HEK293T (cell line): Measurements from ENCODE around the gene GPATCH8.

Source experiments
- ARNT ChIP-seq: fragments of 450-650 bp; IDR thresholded peaks from 2 replicates; pipeline ENCODE4 v1.6.1; 2017; ENCODE audit warnings: mild to moderate bottlenecking
- BHLHE40 ChIP-seq: fragments of 450-650 bp; IDR thresholded peaks from 2 replicates; pipeline ENCODE4 v1.6.1; 2016; ENCODE audit warnings: mild to moderate bottlenecking, moderate library complexity, borderline replicate concordance
- FOXA1 ChIP-seq: fragments of 450-650 bp; IDR thresholded peaks from 2 replicates; pipeline ENCODE4 v1.6.1; 2016; ENCODE audit warnings: mild to moderate bottlenecking
- FOXK2 ChIP-seq: fragments of 450-650 bp; IDR thresholded peaks from 2 replicates; pipeline ENCODE4 v1.6.1; 2016; ENCODE audit warnings: mild to moderate bottlenecking
- FOXM1 ChIP-seq: fragments of 450-650 bp; IDR thresholded peaks from 2 replicates; pipeline ENCODE4 v1.6.1; 2017; ENCODE audit warnings: mild to moderate bottlenecking, borderline replicate concordance
- L3MBTL2 ChIP-seq: fragments of 450-650 bp; conservative IDR thresholded peaks from 2 replicates; pipeline ENCODE4 v1.6.1; 2016; ENCODE audit warnings: mild to moderate bottlenecking
- LEF1 ChIP-seq: fragments of 450-650 bp; IDR thresholded peaks from 2 replicates; pipeline ENCODE4 v1.6.1; 2017; ENCODE audit warnings: mild to moderate bottlenecking, borderline replicate concordance
- NFRKB ChIP-seq: fragments of 450-650 bp; IDR thresholded peaks from 2 replicates; pipeline ENCODE4 v1.6.1; 2016; ENCODE audit warnings: mild to moderate bottlenecking, moderate library complexity
- SP1 ChIP-seq: fragments of 450-650 bp; IDR thresholded peaks from 2 replicates; pipeline ENCODE4 v1.6.1; 2017
- SUZ12 ChIP-seq: fragments of 450-650 bp; IDR thresholded peaks from 2 replicates; pipeline ENCODE4 v1.6.1; 2016; ENCODE audit warnings: mild to moderate bottlenecking
- TARDBP ChIP-seq: fragments of 450-650 bp; IDR thresholded peaks from 2 replicates; pipeline ENCODE4 v1.6.1; 2016
- ZNF384 ChIP-seq: fragments of 450-650 bp; IDR thresholded peaks from 2 replicates; pipeline ENCODE4 v1.6.1; 2016

GRCh38 chr17:44451832-44452231 lies 51.4 kb downstream of the GPATCH8 start:
- TF ChIP-seq FOXM1 (no peak), FOXK2 (no peak), ARNT (no peak), ZNF384 (no peak), FOXA1 (no peak), NFRKB (no peak), LEF1 (no peak), BHLHE40 (no peak), L3MBTL2 (no peak), TARDBP (no peak), SP1 (no peak), SUZ12 (no peak)
